HepG2 (cell line): Measurements from ENCODE around the gene SUPT4H1. TPM values are rescaled to one million over a fixed set of nuclear protein-coding genes. Genes with fewer than 3 reads are reported as not detected.

Source experiments
- AGO2 ChIP-seq: fragments of 200-400 bp; formaldehyde crosslinking; optimal IDR thresholded peaks from 2 replicates; pipeline ENCODE3; 2017; ENCODE audit warnings: mild to moderate bottlenecking, low read depth, low read length, moderate library complexity
- ARNT ChIP-seq: fragments of 450-650 bp; IDR thresholded peaks from 2 replicates; pipeline ENCODE4 v1.6.1; 2017
- ATF1 ChIP-seq: IDR thresholded peaks from 2 replicates; pipeline ENCODE4 v1.6.1; 2016; ENCODE audit warnings: mild to moderate bottlenecking, control low read depth
- FOXA1 ChIP-seq, 2 experiments: fragments of 450-650 bp in 1 of 2; sonication (generic) in 1 of 2; formaldehyde crosslinking in 1 of 2; IDR thresholded peaks; 2 replicates each; pipeline versions ENCODE4 v1.4.0 to v1.6.1; 2016 to 2020; ENCODE audit warnings: missing genetic modification reagents in 1 of 2
- FOXM1 ChIP-seq: sonication (generic); formaldehyde crosslinking; IDR thresholded peaks from 2 replicates; pipeline ENCODE4 v1.5.0; 2020; ENCODE audit warnings: missing genetic modification reagents
- HNF4A ChIP-seq: sonication (generic); formaldehyde crosslinking; IDR thresholded peaks from 2 replicates; pipeline ENCODE4 v1.4.0; 2020; ENCODE audit warnings: missing genetic modification reagents
- JUND ChIP-seq: sonication (generic); formaldehyde crosslinking; IDR thresholded peaks from 2 replicates; pipeline ENCODE4 v1.8.0; 2022; ENCODE audit warnings: mild to moderate bottlenecking, missing genetic modification reagents
- KAT8 ChIP-seq: IDR thresholded peaks from 2 replicates; pipeline ENCODE4 v1.6.1; 2016; ENCODE audit warnings: missing genetic modification reagents, missing compliant biosample characterization
- NFATC3 ChIP-seq: sonication (generic); formaldehyde crosslinking; IDR thresholded peaks from 2 replicates; pipeline ENCODE4 v1.5.1; 2020; ENCODE audit warnings: mild to moderate bottlenecking, missing genetic modification reagents
- PCBP2 ChIP-seq: fragments of 200-400 bp; formaldehyde crosslinking; optimal IDR thresholded peaks from 2 replicates; pipeline ENCODE3; 2018; ENCODE audit warnings: low read length, low read depth; ENCODE audit not compliant: poor library complexity, severe bottlenecking
- RAD51 ChIP-seq: fragments of 450-650 bp; IDR thresholded peaks from 2 replicates; pipeline ENCODE4 v1.6.1; 2016; ENCODE audit warnings: borderline replicate concordance
- SMC3 ChIP-seq: IDR thresholded peaks from 2 replicates; pipeline ENCODE4 v1.6.1; 2011; ENCODE audit warnings: low read length, improper control_type of control experiment
- SRSF1 ChIP-seq: fragments of 200-400 bp; formaldehyde crosslinking; optimal IDR thresholded peaks from 2 replicates; pipeline ENCODE3; 2017; ENCODE audit warnings: mild to moderate bottlenecking, low read depth, low read length, moderate library complexity
- SUZ12 ChIP-seq: fragments of 150-350 bp; IDR thresholded peaks from 2 replicates; pipeline ENCODE4 v1.6.1; 2014; ENCODE audit warnings: low read depth, low read length
- ZNF263 ChIP-seq: sonication (generic); formaldehyde crosslinking; IDR thresholded peaks from 2 replicates; pipeline ENCODE4 v1.4.0; 2020; ENCODE audit warnings: missing genetic modification reagents
- ZNF468 ChIP-seq: sonication (generic); formaldehyde crosslinking; IDR thresholded peaks from 2 replicates; pipeline ENCODE4 v1.8.0; 2022; ENCODE audit warnings: mild to moderate bottlenecking, moderate library complexity, missing genetic modification reagents
- ZNF766 ChIP-seq: sonication (generic); formaldehyde crosslinking; IDR thresholded peaks from 2 replicates; pipeline ENCODE4 v1.5.0; 2020; ENCODE audit warnings: missing genetic modification reagents, borderline replicate concordance
- ZNF772 ChIP-seq: sonication (generic); formaldehyde crosslinking; IDR thresholded peaks from 2 replicates; pipeline ENCODE4 v1.5.0; 2020; ENCODE audit warnings: mild to moderate bottlenecking, missing genetic modification reagents
- polyA plus RNA-seq, 8 experiments: library from polyadenylated mRNA; depleted of rRNA in 3 of 8; stranded (reverse) in 7 of 8; unstranded in 1 of 8; fragments of >200 nt; fragmentation: Illumina TruSeq in 4 of 8; extraction: Trizol in 4 of 8; gene quantifications; 2 replicates each; pipeline versions ENCODE4 v1.2.1 to v1.2.3, GENCODE V29; 2011 to 2016; ENCODE audit warnings: low read depth in 4 of 8, missing spikeins in 1 of 8, mixed read lengths in 1 of 8; ENCODE audit not compliant: insufficient read depth in 1 of 8
- total RNA-seq, 5 experiments: library from RNA; depleted of rRNA; stranded (reverse); fragments of >200 nt; fragmentation: Illumina TruSeq; extraction: Trizol; gene quantifications; 2 replicates each; pipeline ENCODE4 v1.2.3, GENCODE V29; 2016; ENCODE audit warnings: low read depth in 1 of 5
- TF ChIP-seq, protein P1 (sequence below): sonication (generic); formaldehyde crosslinking; IDR thresholded peaks from 2 replicates; pipeline ENCODE4 v1.5.1; 2020; ENCODE audit warnings: mild to moderate bottlenecking, missing genetic modification reagents
- TF ChIP-seq, protein P2 (sequence below): IDR thresholded peaks from 2 replicates; pipeline ENCODE4 v1.6.1; 2016; ENCODE audit warnings: low read depth, control low read depth
- TF ChIP-seq, protein P3 (sequence below): sonication (generic); formaldehyde crosslinking; IDR thresholded peaks from 2 replicates; pipeline ENCODE4 v1.5.0; 2020; ENCODE audit warnings: mild to moderate bottlenecking, missing genetic modification reagents, borderline replicate concordance

SUPT4H1 gene
- total and polyA plus RNA-seq, 2 of the 13 experiments (the other 11 are each of a cell fraction or from before 2014, with no cell fraction given): 155 to 244 TPM

DNA sequence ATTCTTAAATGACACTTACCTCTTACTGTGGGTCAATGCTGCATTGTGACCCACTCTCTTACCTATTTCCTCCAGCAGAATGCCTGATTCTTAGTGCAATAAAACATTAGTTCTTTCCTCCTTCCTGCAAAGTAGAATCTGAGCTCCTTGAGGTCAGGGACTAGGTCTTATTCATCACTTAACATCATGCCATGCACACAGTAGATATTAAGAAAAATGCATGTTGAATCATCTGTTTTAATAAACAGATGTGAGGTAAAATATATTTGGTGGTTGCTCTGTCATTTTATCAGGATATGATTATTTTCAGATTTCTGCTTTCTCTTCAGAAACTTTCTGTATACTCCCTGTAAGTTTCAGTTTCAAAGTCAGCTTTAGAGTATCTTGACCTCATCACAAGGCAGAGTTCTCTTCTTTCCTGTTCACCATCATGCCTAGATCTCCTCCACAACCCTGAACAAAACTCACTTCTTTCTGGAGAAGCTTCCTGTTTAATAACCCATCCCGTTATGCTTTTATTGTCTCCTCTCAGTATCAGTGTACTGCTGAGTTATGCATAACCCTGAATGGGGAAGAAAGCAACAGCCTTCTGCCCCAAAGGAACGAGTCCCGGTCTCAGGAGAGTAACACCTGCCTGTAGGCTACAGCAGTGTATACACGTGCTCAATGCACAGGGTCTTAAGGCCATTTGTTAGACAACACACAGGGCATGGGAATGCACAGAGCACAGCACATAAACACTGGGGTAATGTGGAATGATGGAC is 30.3 kb upstream of the SUPT4H1 start (continued):
- TF ChIP-seq ZNF766 (no peak), KAT8 (CRISPR knock-in tag) (peak; percentile 12; the same call in 1 of the 2 replicates), HNF4A (peak; percentile 40; the same call in 1 of the 2 replicates), SMC3 (no peak), ZNF772 (CRISPR knock-in tag) (no peak), SUZ12 (no peak), SRSF1 (no peak), RAD51 (no peak), JUND (CRISPR knock-in tag) (no peak), AGO2 (no peak), ARNT (no peak), NFATC3 (0 out of 2 replicates have a peak, but pooled peaks have one; percentile 33), FOXM1 (CRISPR knock-in tag) (no peak), ATF1 (CRISPR knock-in tag) (0 out of 2 replicates have a peak, but pooled peaks have one; percentile 29), ZNF468 (CRISPR knock-in tag) (no peak), PCBP2 (no peak), FOXA1 (IDR thresholded peaks at IDR 0.05) (no peak), FOXA1 (CRISPR knock-in tag; IDR thresholded peaks at IDR 0.05) (peak; percentile 34; the same call in 1 of the 2 replicates), ZNF263 (CRISPR knock-in tag) (no peak)
- TF ChIP-seq, protein P1, sequence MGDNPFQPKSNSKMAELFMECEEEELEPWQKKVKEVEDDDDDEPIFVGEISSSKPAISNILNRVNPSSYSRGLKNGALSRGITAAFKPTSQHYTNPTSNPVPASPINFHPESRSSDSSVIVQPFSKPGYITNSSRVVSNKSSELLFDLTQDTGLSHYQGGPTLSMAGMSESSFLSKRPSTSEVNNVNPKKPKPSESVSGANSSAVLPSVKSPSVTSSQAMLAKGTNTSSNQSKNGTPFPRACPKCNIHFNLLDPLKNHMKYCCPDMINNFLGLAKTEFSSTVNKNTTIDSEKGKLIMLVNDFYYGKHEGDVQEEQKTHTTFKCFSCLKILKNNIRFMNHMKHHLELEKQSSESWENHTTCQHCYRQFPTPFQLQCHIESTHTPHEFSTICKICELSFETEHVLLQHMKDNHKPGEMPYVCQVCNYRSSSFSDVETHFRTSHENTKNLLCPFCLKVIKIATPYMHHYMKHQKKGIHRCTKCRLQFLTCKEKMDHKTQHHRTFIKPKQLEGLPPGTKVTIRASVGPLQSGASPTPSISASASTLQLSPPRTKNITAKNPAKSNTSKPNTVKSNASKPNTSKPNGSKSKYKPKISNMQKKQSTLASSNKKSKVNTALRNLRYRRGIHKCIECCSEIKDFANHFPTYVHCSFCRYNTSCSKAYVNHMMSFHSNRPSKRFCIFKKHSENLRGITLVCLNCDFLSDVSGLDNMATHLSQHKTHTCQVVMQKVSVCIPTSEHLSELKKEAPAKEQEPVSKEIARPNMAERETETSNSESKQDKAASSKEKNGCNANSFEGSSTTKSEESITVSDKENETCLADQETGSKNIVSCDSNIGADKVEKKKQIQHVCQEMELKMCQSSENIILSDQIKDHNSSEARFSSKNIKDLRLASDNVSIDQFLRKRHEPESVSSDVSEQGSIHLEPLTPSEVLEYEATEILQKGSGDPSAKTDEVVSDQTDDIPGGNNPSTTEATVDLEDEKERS (CRISPR knock-in tag): no peak
- TF ChIP-seq, protein P2, sequence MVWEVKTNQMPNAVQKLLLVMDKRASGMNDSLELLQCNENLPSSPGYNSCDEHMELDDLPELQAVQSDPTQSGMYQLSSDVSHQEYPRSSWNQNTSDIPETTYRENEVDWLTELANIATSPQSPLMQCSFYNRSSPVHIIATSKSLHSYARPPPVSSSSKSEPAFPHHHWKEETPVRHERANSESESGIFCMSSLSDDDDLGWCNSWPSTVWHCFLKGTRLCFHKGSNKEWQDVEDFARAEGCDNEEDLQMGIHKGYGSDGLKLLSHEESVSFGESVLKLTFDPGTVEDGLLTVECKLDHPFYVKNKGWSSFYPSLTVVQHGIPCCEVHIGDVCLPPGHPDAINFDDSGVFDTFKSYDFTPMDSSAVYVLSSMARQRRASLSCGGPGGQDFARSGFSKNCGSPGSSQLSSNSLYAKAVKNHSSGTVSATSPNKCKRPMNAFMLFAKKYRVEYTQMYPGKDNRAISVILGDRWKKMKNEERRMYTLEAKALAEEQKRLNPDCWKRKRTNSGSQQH (CRISPR knock-in tag): no peak
- TF ChIP-seq, protein P3, sequence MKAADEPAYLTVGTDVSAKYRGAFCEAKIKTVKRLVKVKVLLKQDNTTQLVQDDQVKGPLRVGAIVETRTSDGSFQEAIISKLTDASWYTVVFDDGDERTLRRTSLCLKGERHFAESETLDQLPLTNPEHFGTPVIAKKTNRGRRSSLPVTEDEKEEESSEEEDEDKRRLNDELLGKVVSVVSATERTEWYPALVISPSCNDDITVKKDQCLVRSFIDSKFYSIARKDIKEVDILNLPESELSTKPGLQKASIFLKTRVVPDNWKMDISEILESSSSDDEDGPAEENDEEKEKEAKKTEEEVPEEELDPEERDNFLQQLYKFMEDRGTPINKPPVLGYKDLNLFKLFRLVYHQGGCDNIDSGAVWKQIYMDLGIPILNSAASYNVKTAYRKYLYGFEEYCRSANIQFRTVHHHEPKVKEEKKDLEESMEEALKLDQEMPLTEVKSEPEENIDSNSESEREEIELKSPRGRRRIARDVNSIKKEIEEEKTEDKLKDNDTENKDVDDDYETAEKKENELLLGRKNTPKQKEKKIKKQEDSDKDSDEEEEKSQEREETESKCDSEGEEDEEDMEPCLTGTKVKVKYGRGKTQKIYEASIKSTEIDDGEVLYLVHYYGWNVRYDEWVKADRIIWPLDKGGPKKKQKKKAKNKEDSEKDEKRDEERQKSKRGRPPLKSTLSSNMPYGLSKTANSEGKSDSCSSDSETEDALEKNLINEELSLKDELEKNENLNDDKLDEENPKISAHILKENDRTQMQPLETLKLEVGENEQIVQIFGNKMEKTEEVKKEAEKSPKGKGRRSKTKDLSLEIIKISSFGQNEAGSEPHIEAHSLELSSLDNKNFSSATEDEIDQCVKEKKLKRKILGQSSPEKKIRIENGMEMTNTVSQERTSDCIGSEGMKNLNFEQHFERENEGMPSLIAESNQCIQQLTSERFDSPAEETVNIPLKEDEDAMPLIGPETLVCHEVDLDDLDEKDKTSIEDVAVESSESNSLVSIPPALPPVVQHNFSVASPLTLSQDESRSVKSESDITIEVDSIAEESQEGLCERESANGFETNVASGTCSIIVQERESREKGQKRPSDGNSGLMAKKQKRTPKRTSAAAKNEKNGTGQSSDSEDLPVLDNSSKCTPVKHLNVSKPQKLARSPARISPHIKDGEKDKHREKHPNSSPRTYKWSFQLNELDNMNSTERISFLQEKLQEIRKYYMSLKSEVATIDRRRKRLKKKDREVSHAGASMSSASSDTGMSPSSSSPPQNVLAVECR (CRISPR knock-in tag): peak; percentile 56; the same call in 1 of the 2 replicates
